ENCODE measurements around the gene CREBZF. TPM values are rescaled to one million over a fixed set of nuclear protein-coding genes. Genes with fewer than 3 reads are reported as not detected.

CREBZF gene
- total and polyA plus RNA-seq, 5 experiments from 2014 or later, result 9.5 to 118 (median 11.6) TPM

Other genes starting within 250 kb of the CREBZF start
- gene DLG2, start 37.8 kb downstream of the CREBZF start, total RNA-seq, result 1 to 10 TPM; 5.4 to 6.2 TPM
- gene DLG2, start 37.8 kb downstream of the CREBZF start, polyA plus RNA-seq, result 1 to 10 TPM in 1 of 3 donors, under 1 TPM in 2; 0.86 to 2.5 (median 0.98) TPM
- gene TMEM126B, start 36.5 kb downstream of the CREBZF start, total RNA-seq, result 10 to 100 TPM; 47.2 to 47.9 TPM
- 10 to 100 TPM; 51.1 to 64.3 (median 56.6) TPM for gene TMEM126B, start 36.5 kb downstream of the CREBZF start, polyA plus RNA-seq
- 10 to 100 TPM; 19.1 to 23.5 TPM for gene TMEM126A, start 17.2 kb downstream of the CREBZF start, total RNA-seq
- gene TMEM126A, start 17.2 kb downstream of the CREBZF start, polyA plus RNA-seq, result 10 to 100 TPM; 68.0 to 97.7 (median 75.4) TPM
- under 1 TPM; 0.60 to 0.91 TPM for gene CCDC89, start 21.1 kb upstream of the CREBZF start, total RNA-seq
- gene CCDC89, start 21.1 kb upstream of the CREBZF start, polyA plus RNA-seq, result not detected
- 10 to 100 TPM; 26.0 to 32.7 TPM for gene SYTL2, start 146.0 kb upstream of the CREBZF start, total RNA-seq
- 10 to 100 TPM; 11.8 to 27.9 (median 18.0) TPM for gene SYTL2, start 146.0 kb upstream of the CREBZF start, polyA plus RNA-seq
- not detected for gene CCDC83, start 190.3 kb upstream of the CREBZF start, total RNA-seq
- not detected for gene CCDC83, start 190.3 kb upstream of the CREBZF start, polyA plus RNA-seq